PC-9 (cell line): ENCODE measurements around the gene C3orf70. TPM values are rescaled to one million over a fixed set of nuclear protein-coding genes. Genes with fewer than 3 reads are reported as not detected.

Source experiments
- BruUV-seq: library from RNA; stranded (reverse); fragments of 400-500 nt; replicated peaks from 2 replicates; lab custom pipeline; 2021; lab: Mats Ljungman, UMichigan
- CTCF ChIA-PET: fragments of 300-600 bp; sonication (Branson Sonifier 250); formaldehyde crosslinking; loops from one replicate; lab custom pipeline; 2022; ENCODE audit warnings: antibody characterized with exemption; lab: Charles Lee
- POLR2A ChIA-PET: fragments of 300-600 bp; sonication (Branson Sonifier 250); formaldehyde crosslinking; loops from one replicate; lab custom pipeline; 2022; ENCODE audit warnings: antibody characterized with exemption; ENCODE audit not compliant: unreplicated experiment; lab: Charles Lee
- DNase-seq, 2 experiments: peaks; one replicate each; pipeline versions ENCODE4 v3.0.0 to v3.0.0-alpha.2; 2015 to 2022; ENCODE audit warnings: mixed read lengths in 1 of 2
- H2AFZ ChIP-seq: fragments of 200-600 bp; sonication (generic); 2 replicates; pipeline ENCODE4 v1.8.1; 2017; ENCODE audit warnings: antibody characterized with exemption
- H3F3A ChIP-seq: fragments of 200-600 bp; sonication (generic); 2 replicates; pipeline ENCODE4 v1.8.1; 2017; ENCODE audit warnings: antibody characterized with exemption, mild to moderate bottlenecking, low read depth; ENCODE audit not compliant: insufficient read depth
- H3K27ac ChIP-seq: fragments of 200-600 bp; sonication (generic); 2 replicates; pipeline ENCODE4 v1.6.1; 2016; ENCODE audit warnings: mixed run types
- H3K27me3 ChIP-seq: fragments of 200-600 bp; sonication (generic); 2 replicates; pipeline ENCODE4 v1.6.1; 2016; ENCODE audit warnings: low read depth, mixed run types; ENCODE audit not compliant: insufficient read depth
- H3K36me3 ChIP-seq: fragments of 200-600 bp; sonication (generic); 2 replicates; pipeline ENCODE4 v1.6.1; 2016; ENCODE audit warnings: low read depth, mixed run types
- H3K4me1 ChIP-seq: fragments of 200-600 bp; sonication (generic); replicated peaks from 2 replicates; pipeline ENCODE4 v1.6.1; 2016; ENCODE audit warnings: mixed run types; ENCODE audit not compliant: insufficient read depth
- H3K4me2 ChIP-seq: fragments of 200-600 bp; sonication (generic); 2 replicates; pipeline ENCODE4 v1.6.1; 2017; ENCODE audit warnings: mixed run types
- H3K4me3 ChIP-seq: fragments of 200-600 bp; sonication (generic); 2 replicates; pipeline ENCODE4 v1.6.1; 2016; ENCODE audit warnings: mixed run types
- H3K79me2 ChIP-seq: fragments of 200-600 bp; sonication (generic); 2 replicates; pipeline ENCODE4 v1.6.1; 2017; ENCODE audit warnings: low read depth, mixed run types
- H3K9me2 ChIP-seq: fragments of 200-600 bp; sonication (generic); 2 replicates; pipeline ENCODE4 v1.8.1; 2017; ENCODE audit warnings: mild to moderate bottlenecking; ENCODE audit not compliant: insufficient read depth
- H3K9me3 ChIP-seq: fragments of 200-600 bp; sonication (generic); 2 replicates; pipeline ENCODE4 v1.8.1; 2016; ENCODE audit warnings: low read depth; ENCODE audit not compliant: insufficient read depth
- H4K20me1 ChIP-seq: fragments of 200-600 bp; sonication (generic); 2 replicates; pipeline ENCODE4 v1.8.1; 2017; ENCODE audit not compliant: insufficient read depth
- EZH2 ChIP-seq: fragments of 200-600 bp; sonication (generic); IDR thresholded peaks from 2 replicates; pipeline ENCODE4 v1.8.0; 2017; ENCODE audit warnings: antibody characterized with exemption, low read depth
- intact Hi-C: fragments of 100-400 bp; cut with micrococcal nuclease; formaldehyde crosslinking; loops from one replicate; pipeline ENCODE4 v1.10.0; 2022; ENCODE audit not compliant: unreplicated experiment
- total RNA-seq: library from RNA; stranded (reverse); gene quantifications from 2 replicates; pipeline ENCODE4 v1.2.3, GENCODE V29; 2021
- TF ChIP-seq, protein P1 (sequence below): fragments of 200-600 bp; sonication (generic); conservative IDR thresholded peaks from 2 replicates; pipeline ENCODE4 v1.6.1; 2017; ENCODE audit warnings: mixed run types, antibody characterized with exemption, mild to moderate bottlenecking, moderate library complexity

C3orf70 gene
- total RNA-seq, 1 experiment from 2014 or later: not detected

DNA sequence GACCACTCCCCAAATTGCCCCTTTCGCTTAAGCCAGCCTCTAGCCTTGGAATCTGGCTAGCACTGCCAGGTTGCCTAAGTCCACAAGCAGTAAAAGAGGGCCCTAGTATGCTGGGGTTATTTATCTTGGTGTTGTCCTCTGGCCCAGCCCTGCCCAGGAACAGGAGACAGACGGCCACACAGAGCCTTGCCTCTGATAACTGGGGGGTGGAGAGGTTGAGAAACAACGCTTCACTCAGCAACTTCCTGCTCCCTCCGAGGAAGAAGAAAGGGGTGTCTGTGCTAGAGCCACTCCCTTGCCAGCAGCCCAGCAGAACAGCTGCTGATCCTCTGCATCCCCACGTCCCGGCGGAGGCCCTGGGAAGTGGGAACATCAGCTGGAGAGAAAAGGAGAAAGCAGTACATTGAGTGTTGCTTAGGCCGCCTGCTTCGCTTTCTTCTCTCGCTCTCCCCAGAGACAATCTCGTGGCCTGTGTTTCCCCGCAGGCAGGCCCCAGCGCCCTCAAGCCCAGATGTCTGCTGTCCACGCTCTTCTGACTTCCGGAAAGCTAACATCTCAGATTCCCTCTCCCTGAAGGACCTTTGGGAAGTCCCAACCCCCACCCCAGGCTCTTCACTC lies 22.6 kb upstream of the C3orf70 start:
- Histone ChIP-seq H4K20me1 (no peaks in the 10 kb centered on the region), H3F3A (no peaks in the 10 kb centered on the region), H3K27ac (no peak overlapping the region), H3K4me1 (no peaks in the 10 kb centered on the region), H3K36me3 (no peaks in the 10 kb centered on the region), H3K4me2 (no peak overlapping the region), H3K9me2 (no peaks in the 10 kb centered on the region), H3K27me3 (peaks cover 28% of the 10 kb centered on the region), H3K9me3 (no peaks in the 10 kb centered on the region), H3K4me3 (no peak overlapping the region), H2AFZ (no peak overlapping the region), H3K79me2 (no peaks in the 10 kb centered on the region)
- TF ChIP-seq, protein P1, sequence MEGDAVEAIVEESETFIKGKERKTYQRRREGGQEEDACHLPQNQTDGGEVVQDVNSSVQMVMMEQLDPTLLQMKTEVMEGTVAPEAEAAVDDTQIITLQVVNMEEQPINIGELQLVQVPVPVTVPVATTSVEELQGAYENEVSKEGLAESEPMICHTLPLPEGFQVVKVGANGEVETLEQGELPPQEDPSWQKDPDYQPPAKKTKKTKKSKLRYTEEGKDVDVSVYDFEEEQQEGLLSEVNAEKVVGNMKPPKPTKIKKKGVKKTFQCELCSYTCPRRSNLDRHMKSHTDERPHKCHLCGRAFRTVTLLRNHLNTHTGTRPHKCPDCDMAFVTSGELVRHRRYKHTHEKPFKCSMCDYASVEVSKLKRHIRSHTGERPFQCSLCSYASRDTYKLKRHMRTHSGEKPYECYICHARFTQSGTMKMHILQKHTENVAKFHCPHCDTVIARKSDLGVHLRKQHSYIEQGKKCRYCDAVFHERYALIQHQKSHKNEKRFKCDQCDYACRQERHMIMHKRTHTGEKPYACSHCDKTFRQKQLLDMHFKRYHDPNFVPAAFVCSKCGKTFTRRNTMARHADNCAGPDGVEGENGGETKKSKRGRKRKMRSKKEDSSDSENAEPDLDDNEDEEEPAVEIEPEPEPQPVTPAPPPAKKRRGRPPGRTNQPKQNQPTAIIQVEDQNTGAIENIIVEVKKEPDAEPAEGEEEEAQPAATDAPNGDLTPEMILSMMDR: no peak
- TF ChIP-seq EZH2: no peak
- CTCF ChIA-PET: no interaction called here
- no peak for DNase-seq
- BruUV-seq: no TSS peak
- intact Hi-C loops: no loop called here
- POLR2A ChIA-PET: no interaction called here

DNA sequence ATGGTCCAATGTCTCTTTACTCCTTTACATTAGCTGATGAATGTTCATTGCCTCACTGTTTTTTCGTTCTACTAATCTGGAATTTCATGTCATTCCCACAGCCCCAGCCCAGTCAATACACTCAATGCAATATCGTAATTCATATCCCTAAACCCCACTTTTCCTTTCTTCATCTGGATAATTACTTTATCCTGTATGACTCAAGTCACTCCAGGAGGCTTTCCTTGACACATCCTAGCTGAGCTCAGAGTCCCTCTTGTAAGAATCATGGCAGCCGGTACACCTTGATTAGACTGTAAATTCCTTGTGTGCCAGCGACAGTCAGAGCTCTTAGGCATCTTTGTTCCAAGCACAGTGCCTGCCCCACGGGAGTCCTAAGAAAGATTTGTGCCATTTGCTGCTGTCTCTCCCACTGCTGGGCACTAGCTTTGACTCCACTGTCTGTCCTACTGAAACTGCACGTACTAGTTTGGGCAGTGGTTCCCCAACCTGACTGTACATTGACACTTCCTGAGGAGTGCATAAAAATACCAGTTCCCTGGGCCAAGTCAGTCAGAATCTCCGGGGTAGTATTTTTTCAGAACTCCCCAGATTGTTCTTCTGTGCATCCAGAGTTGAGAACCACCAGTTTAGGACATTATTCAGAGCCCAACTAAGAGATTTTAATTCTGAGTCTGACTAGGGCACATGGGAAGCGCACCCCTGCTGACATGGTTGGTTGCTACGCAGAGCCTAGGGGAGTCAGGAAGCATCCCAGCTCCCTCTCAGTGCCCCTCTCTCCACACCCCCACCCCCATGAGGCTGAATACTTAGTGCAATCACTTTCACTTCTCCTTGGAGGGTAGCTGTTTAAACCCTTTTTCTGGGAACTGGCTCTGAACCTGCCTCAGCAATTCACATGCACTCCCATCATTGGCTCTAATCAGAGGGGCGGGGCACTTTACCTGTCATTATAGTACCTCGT lies 19.5 kb upstream of the C3orf70 start:
- no peaks in the 10 kb centered on the region for H3K27me3 ChIP-seq
- no peaks in the 10 kb centered on the region for H3K4me1 ChIP-seq
- no peaks in the 10 kb centered on the region for H3F3A ChIP-seq
- intact Hi-C loops: no loop called here
- ChIA-PET POLR2A (interaction anchor here (0.5 kb wide), 1 partner anchor 223 kb away, joined by 8 read pairs; no protein-coding TSS in a partner anchor), CTCF (interaction anchor here (0.6 kb wide), 1 partner anchor 108 kb away, joined by 3 read pairs; no protein-coding TSS in a partner anchor)
- no peaks in the 10 kb centered on the region for H3K9me2 ChIP-seq
- H4K20me1 ChIP-seq: no peaks in the 10 kb centered on the region
- H3K4me3 ChIP-seq: no peak overlapping the region
- DNase-seq: no peak
- no TSS peak for BruUV-seq
- H3K9me3 ChIP-seq: no peaks in the 10 kb centered on the region
- no peaks in the 10 kb centered on the region for H3K79me2 ChIP-seq
- H3K36me3 ChIP-seq: no peaks in the 10 kb centered on the region
- no peak overlapping the region for H3K27ac ChIP-seq
- TF ChIP-seq, protein P1: no peak
- no peak for TF ChIP-seq EZH2
- H2AFZ ChIP-seq: no peak overlapping the region
- no peak overlapping the region for H3K4me2 ChIP-seq

DNA sequence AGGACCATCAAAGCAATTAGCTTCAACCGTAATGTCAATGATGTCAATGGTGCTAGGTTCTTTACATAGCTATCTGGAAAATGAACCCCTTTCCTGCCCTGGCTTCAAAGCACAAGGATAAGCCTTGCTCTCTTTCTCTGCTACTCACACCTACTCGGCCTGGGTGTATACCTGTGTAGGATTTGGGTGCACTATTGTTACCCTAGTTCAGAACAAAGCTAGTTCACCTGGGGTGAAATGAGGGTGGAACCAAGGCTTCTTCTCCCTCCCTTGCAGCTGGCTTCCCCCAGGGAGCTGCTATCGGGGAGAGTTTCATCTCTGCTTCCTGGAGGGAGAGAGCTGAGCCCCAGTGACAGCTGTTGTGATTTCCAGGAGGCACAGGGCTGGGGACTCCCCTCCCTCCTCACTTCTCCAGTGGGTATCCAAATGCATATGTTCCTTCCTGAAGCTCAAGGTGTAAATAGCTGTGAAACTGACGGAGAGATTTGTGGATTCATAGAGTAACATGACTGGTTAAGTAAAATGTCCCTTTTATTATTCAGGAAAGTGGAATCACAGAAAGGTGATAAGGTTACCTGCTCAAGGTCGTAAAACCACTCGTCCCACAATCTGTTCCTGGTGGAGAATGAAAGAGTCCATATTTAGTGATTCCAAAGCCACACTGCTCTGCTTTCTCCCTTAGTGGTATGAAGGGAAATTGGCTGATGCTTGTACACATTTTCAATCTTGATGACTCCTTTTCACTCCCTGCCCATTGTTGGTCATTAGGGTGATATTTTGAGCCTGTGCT lies 11.8 kb upstream of the C3orf70 start:
- intact Hi-C loops: no loop called here

More for the DNA sequence above, 11.8 kb upstream of the C3orf70 start:
- H2AFZ ChIP-seq: no peak overlapping the region
- ChIA-PET POLR2A (no interaction called here), CTCF (interaction anchor here (0.5 kb wide), 1 partner anchor 290 kb away, joined by 9 read pairs; no protein-coding TSS in a partner anchor)
- no peaks in the 10 kb centered on the region for H3F3A ChIP-seq
- no peaks in the 10 kb centered on the region for H4K20me1 ChIP-seq
- peaks cover 49% of the 10 kb centered on the region for H3K27me3 ChIP-seq
- TF ChIP-seq EZH2: no peak
- TF ChIP-seq, protein P1: no peak
- no TSS peak for BruUV-seq
- no peak overlapping the region for H3K4me2 ChIP-seq
- H3K9me3 ChIP-seq: no peaks in the 10 kb centered on the region
- no peaks in the 10 kb centered on the region for H3K4me1 ChIP-seq
- no peak for DNase-seq
- no peaks in the 10 kb centered on the region for H3K9me2 ChIP-seq
- no peak overlapping the region for H3K27ac ChIP-seq
- H3K36me3 ChIP-seq: no peaks in the 10 kb centered on the region
- H3K4me3 ChIP-seq: no peak overlapping the region
- H3K79me2 ChIP-seq: no peaks in the 10 kb centered on the region
